DMS 273 (cell line): ENCODE measurements around the gene MSRB3.

Source experiments
- DNase-seq: peaks from one replicate; lab custom pipeline; 2025; ENCODE audit not compliant: unreplicated experiment; lab: John Stamatoyannopoulos, UW

Gene MSRB3

GRCh38 chr12:65493913-65494245 lies 215.4 kb downstream of the MSRB3 start:
- DNase-seq = no peak

DNA sequence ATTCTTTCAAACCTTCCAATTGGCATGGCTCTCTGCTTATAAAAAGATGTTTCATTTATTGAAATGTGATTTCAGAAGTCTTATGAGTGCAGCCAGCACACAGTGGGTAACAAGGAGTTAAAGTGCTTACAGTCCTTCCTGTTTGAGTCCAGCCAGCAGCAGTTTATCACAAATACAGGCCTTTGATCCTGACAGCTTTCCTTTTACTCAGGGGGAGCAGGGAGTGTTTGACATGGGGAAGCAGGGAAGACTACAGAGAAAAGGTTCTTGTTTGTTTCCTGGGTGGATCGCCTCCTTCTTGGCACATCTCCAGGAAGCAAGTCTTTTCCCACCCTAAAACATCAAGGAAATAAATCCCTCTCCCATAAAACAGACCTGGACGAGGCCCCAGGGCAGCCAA lies 216.1 kb downstream of the MSRB3 start:
- no peak for DNase-seq

DNA sequence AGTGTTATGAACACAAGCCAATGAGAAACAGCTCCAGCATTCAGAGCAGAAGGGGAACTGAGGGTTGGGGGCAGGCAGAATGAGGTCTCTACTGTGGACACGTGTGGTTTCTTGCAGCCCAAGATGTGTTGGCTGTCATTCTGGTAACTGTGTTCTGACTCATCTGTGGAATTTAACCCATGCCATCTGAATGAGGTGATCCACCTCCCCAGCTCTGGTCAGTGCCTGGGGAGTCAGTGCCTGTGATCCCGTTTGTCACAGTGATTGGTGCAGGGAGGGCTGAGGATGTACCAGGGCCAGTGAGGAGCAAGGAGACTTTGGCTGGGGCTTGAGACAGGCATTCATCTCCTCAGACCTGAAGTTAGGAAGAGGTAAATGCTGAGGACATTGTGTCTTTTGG lies 216.8 kb downstream of the MSRB3 start:
- no peak for DNase-seq

- DNase-seq = no peak
Observed at GRCh38 chr12:65496617-65497016, 218.1 kb downstream of the MSRB3 start.

GRCh38 chr12:65497660-65498059 lies 219.2 kb downstream of the MSRB3 start:
- no peak for DNase-seq

DNA sequence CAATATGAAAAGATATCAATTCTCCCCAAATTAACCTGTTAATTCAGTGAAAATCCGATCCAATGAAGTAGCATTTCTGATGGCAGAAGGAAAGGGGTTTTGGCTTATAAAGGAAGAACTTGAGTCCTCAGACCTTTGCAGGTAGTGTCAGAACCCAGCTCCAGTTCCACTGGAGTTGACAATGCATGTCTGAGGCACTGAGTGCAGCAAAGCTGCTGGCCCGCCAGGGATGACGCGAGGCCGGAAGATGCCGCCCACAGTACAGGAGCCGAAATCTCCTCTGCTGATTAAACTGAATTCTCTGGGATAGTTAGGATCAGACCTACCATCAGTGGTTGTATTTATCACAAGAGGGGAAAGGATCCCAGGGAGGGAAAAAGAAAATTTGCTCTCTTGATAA lies 220.7 kb downstream of the MSRB3 start:
- no peak for DNase-seq

GRCh38 chr12:65500091-65500900 lies 221.8 kb downstream of the MSRB3 start:
- no peak for DNase-seq

- no peak for DNase-seq
Observed at GRCh38 chr12:65501093-65501621, 222.7 kb downstream of the MSRB3 start.

DNA sequence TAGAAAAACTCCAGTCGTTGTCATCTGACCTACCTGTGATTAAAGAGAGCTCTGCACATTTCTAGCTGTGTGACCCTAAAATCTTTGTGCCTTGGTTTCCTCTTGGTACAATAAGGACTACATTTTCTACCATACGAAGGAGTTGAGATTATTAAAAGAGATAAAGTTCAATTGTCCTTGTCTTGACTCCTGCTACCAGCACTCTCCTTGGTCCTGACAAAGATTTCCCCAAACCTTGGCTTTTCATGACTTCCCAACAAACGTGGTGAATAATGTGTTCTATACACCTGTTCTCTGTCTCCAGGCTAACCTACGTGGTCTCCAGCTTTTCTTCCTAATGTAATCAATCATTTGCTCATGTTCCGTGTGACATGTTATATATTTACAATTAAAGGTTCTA lies 223.5 kb downstream of the MSRB3 start:
- no peak for DNase-seq

DNA sequence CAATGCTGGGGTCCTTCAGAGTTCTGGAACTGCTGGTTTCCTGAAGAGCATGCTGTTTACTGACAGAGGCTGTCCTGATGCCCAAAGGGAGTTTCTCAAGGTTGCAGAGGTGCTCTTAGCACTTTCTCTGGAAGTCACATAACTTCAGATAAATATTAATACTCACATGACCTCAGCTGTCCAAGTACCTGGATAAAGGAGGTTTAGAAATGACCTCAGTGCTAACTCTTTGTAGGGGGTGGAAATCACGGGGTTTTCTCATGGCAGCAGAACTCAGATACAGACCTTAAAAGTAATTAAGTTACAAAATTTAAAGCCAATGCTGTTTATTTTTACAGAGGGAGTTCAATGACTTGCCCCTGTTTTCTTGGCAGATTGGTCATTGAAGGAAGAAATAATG lies 225.9 kb downstream of the MSRB3 start:
- DNase-seq = no peak

- DNase-seq = no peak
Observed at GRCh38 chr12:65505386-65506121, 227.1 kb downstream of the MSRB3 start.

DNA sequence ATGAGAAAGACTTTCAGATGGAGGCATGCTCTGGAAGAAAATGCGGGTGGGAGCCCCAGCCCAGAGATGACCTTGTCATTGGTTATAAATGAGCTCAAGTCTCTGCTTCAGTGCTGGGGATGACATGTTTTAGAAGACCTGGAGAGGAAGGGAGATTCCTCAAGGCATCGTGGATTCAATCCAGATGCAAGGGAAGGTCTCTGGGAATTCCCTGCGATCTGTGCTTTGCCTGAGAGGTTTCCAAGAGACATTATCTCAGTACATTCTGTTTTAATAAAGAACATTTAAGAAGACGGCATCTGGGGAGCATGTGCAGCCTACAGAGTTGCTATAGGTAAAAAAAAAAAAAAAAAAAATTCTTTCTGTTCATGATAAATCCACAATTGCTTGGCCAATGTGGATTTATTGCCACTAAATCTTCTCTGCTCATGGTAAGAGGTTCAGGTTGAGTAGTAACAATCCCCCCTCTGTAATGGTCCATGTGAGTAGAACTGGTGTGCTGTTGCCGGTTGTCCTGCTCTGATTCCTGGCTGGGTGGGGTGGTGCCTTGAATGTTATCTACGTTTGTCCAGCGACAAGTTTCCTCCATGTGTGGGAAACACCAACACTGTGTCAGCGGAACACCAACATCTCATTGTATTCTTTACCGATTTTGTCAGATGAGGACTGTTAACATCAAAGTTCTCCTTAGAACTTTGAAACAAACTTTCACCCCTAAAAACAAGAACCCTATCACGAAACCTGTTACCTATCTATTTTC lies 230.0 kb downstream of the MSRB3 start:
- no peak for DNase-seq

DNA sequence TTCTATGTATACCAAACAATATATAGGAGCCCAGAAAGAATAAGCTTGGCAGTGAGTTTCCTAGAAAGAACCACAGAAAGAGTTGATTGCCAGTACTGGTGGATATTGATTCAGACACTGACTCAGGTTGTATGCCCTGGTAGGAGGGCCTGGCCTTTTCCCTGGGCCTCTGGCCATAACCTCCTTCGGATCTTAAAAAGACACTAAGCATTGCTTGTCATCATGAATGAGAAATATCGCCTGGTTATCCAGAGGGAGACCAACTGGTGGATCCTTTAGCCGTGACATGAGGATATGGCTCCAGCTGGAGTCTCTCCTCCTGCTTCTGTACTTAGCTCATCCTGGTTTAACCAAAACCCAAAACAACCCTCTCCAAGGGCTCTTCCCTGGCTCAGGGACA lies 231.5 kb downstream of the MSRB3 start:
- no peak for DNase-seq

DNA sequence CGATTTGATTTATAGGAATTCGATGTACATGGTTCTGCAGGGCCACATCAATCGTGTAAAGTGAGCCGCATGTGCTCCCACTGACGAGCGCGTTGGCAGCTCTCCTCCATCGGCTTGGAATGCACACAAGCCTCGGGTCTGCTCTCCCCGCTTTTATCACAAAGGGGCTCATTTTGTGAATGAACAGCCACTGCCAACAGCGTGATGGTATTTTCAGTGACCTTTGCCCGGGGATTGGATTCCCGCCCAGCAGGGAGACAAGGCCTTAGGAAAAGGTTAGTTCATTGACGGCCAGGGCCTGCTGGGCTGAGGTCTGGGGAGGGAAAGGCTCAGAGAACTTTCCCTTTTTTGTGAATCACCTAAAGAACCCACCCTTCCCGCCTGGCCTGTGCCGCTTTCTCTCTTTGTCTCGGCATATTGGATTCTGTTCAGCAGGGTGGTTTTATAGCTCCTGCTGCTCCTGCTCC lies 232.1 kb downstream of the MSRB3 start:
- DNase-seq = no peak

- DNase-seq = no peak
Observed at GRCh38 chr12:65511134-65511834, 232.8 kb downstream of the MSRB3 start.

- no peak for DNase-seq
Observed at GRCh38 chr12:65511912-65512311, 233.4 kb downstream of the MSRB3 start.
